ENCODE measurements around the gene ME2. TPM values are rescaled to one million over a fixed set of nuclear protein-coding genes. Genes with fewer than 3 reads are reported as not detected.

ME2 gene
- total and polyA plus RNA-seq, 7 donors: 40.2 to 75.1 (median 60.1) TPM

- Histone ChIP-seq H3K4me3 (no peak overlapping the region), H3K27ac (no peak overlapping the region), H3K36me3 (peaks cover 0 to 47% (median 0%) of the 10 kb centered on the region in 4 donors), H3K4me1 (no peaks in the 10 kb centered on the region), H3K9me3 (no peaks in the 10 kb centered on the region), H3K27me3 (no peaks in the 10 kb centered on the region)
- no peak for DNase-seq
- WGBS, 2 donors: 65 to 75% methylated on average over 1 of the region's 1 CpG
- intact Hi-C loops (cut with DNase I): no loop called here
- TF ChIP-seq, protein P1, sequence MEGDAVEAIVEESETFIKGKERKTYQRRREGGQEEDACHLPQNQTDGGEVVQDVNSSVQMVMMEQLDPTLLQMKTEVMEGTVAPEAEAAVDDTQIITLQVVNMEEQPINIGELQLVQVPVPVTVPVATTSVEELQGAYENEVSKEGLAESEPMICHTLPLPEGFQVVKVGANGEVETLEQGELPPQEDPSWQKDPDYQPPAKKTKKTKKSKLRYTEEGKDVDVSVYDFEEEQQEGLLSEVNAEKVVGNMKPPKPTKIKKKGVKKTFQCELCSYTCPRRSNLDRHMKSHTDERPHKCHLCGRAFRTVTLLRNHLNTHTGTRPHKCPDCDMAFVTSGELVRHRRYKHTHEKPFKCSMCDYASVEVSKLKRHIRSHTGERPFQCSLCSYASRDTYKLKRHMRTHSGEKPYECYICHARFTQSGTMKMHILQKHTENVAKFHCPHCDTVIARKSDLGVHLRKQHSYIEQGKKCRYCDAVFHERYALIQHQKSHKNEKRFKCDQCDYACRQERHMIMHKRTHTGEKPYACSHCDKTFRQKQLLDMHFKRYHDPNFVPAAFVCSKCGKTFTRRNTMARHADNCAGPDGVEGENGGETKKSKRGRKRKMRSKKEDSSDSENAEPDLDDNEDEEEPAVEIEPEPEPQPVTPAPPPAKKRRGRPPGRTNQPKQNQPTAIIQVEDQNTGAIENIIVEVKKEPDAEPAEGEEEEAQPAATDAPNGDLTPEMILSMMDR (IDR thresholded peaks at IDR 0.05): no peak
- TF ChIP-seq POLR2AphosphoS5 (IDR thresholded peaks at IDR 0.05) (no peak), EP300 (IDR thresholded peaks at IDR 0.05) (no peak), POLR2A (IDR thresholded peaks at IDR 0.05) (no peak)
Observed at GRCh38 chr18:50947899-50948298, 69.0 kb downstream of the ME2 start.

DNA sequence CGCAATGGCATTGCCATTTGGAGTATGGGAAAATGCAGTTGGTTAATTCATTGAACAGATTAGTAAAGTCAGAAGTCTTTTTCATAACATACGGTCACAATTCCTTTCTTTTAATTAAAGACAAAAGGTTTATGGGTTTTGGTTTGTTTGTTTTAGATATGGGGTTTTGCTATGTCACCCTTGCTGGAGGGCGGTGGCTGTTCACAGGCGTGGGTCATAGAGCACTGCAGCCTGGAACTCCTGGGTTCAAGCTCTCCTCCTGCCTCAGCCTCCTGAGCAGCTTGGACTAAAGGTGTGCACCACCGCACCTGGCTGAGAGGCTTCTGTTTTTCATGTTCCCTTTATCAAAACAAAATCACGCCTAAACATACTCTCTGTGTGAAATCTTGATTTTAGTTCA, 70.3 kb downstream of the ME2 start:
- intact Hi-C loops (cut with DNase I): no loop called here
- 52 to 84% methylated on average over 6 of the region's 6 CpGs for WGBS, 2 donors
- H3K27ac ChIP-seq: no peak overlapping the region
- H3K27me3 ChIP-seq: no peaks in the 10 kb centered on the region
- no peak for DNase-seq
- TF ChIP-seq POLR2A (IDR thresholded peaks at IDR 0.05) (no peak), EP300 (IDR thresholded peaks at IDR 0.05) (no peak), POLR2AphosphoS5 (IDR thresholded peaks at IDR 0.05) (no peak)
- TF ChIP-seq, protein P1 (IDR thresholded peaks at IDR 0.05): no peak
- H3K4me1 ChIP-seq: no peaks in the 10 kb centered on the region
- peaks cover 0 to 34% (median 0%) of the 10 kb centered on the region in 4 donors for H3K36me3 ChIP-seq
- H3K4me3 ChIP-seq: no peak overlapping the region
- H3K9me3 ChIP-seq: no peaks in the 10 kb centered on the region

GRCh38 chr18:50950626-50951025, 71.7 kb downstream of the ME2 start:
- intact Hi-C loops (cut with DNase I): no loop called here
- H3K9me3 ChIP-seq: no peaks in the 10 kb centered on the region
- H3K36me3 ChIP-seq: peaks cover 0 to 22% (median 0%) of the 10 kb centered on the region in 4 donors
- H3K27ac ChIP-seq: no peak overlapping the region
- H3K4me1 ChIP-seq: no peaks in the 10 kb centered on the region
- H3K27me3 ChIP-seq: no peaks in the 10 kb centered on the region
- DNase-seq: no peak
- no peak overlapping the region for H3K4me3 ChIP-seq
- TF ChIP-seq, protein P1 (IDR thresholded peaks at IDR 0.05): no peak
- no peak for TF ChIP-seq POLR2A (IDR thresholded peaks at IDR 0.05)
- TF ChIP-seq EP300 (IDR thresholded peaks at IDR 0.05): no peak
- no peak for TF ChIP-seq POLR2AphosphoS5 (IDR thresholded peaks at IDR 0.05)
- 84 to 93% methylated on average over 4 of the region's 4 CpGs for WGBS, 2 donors

- 82 to 89% methylated on average over 3 of the region's 3 CpGs for whole genome bisulfite sequencing, 2 donors
- no peak for DNase-seq
- Histone ChIP-seq H3K36me3 (peaks cover 0 to 3% (median 0%) of the 10 kb centered on the region in 4 donors), H3K9me3 (no peaks in the 10 kb centered on the region), H3K27me3 (no peaks in the 10 kb centered on the region), H3K4me3 (no peak overlapping the region), H3K27ac (no peak overlapping the region), H3K4me1 (no peaks in the 10 kb centered on the region)
- TF ChIP-seq, protein P1 (IDR thresholded peaks at IDR 0.05): no peak
- no peak for TF ChIP-seq POLR2AphosphoS5 (IDR thresholded peaks at IDR 0.05)
- TF ChIP-seq EP300 (IDR thresholded peaks at IDR 0.05): no peak
- TF ChIP-seq POLR2A (IDR thresholded peaks at IDR 0.05): no peak
- intact Hi-C loops (cut with DNase I): no loop called here
Observed at GRCh38 chr18:50953822-50954221, 74.9 kb downstream of the ME2 start.

GRCh38 chr18:50955253-50955652, 76.3 kb downstream of the ME2 start:
- Histone ChIP-seq H3K27me3 (no peaks in the 10 kb centered on the region), H3K27ac (no peak overlapping the region), H3K4me1 (no peaks in the 10 kb centered on the region), H3K9me3 (no peaks in the 10 kb centered on the region), H3K36me3 (no peaks in the 10 kb centered on the region), H3K4me3 (no peak overlapping the region)
- 93 to 97% methylated on average over 4 of the region's 4 CpGs for WGBS, 2 donors
- intact Hi-C loops (cut with DNase I): no loop called here
- no peak for DNase-seq
- TF ChIP-seq EP300 (IDR thresholded peaks at IDR 0.05) (no peak), POLR2A (IDR thresholded peaks at IDR 0.05) (no peak), POLR2AphosphoS5 (IDR thresholded peaks at IDR 0.05) (no peak)
- TF ChIP-seq, protein P1 (IDR thresholded peaks at IDR 0.05): no peak
